ENCODE measurements around the gene JARID2. TPM values are rescaled to one million over a fixed set of nuclear protein-coding genes. Genes with fewer than 3 reads are reported as not detected.
A peak's percentile ranks its signal among the peaks of the same experiment; 100 is the strongest.

The JARID2 gene
- total and polyA plus RNA-seq, 8 donors = 2.4 to 6.7 (median 3.7) TPM

DNA sequence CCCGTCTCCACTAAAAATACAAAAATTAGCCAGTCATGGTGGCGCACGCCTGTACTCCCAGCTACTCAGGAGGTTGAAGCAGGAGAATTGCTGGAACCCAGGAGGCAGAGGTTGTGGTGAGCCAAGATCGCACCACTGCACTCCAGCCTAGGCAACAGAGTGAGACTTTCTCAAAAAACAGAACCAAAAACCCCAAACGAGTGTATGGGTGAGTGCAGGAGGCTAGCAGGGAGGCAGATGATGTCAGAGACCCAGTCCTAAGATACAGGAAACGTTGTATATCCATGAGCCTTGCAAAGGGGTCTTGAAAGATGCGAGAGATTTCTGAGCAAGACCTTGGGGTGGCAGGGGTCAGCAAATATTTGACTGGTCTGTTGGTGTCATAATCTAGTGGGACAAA lies 136.2 kb downstream of the JARID2 start:
- ATAC-seq (no peak), FAIRE-seq (no peak), DNase-seq (no peak)
- intact Hi-C loops (cut with DNase I) = no loop called here
- H3K9me3 ChIP-seq = no peaks in the 10 kb centered on the region
- no peak overlapping the region for H3K4me3 ChIP-seq
- H3K27me3 ChIP-seq = no peaks in the 10 kb centered on the region
- TF ChIP-seq, protein P1, sequence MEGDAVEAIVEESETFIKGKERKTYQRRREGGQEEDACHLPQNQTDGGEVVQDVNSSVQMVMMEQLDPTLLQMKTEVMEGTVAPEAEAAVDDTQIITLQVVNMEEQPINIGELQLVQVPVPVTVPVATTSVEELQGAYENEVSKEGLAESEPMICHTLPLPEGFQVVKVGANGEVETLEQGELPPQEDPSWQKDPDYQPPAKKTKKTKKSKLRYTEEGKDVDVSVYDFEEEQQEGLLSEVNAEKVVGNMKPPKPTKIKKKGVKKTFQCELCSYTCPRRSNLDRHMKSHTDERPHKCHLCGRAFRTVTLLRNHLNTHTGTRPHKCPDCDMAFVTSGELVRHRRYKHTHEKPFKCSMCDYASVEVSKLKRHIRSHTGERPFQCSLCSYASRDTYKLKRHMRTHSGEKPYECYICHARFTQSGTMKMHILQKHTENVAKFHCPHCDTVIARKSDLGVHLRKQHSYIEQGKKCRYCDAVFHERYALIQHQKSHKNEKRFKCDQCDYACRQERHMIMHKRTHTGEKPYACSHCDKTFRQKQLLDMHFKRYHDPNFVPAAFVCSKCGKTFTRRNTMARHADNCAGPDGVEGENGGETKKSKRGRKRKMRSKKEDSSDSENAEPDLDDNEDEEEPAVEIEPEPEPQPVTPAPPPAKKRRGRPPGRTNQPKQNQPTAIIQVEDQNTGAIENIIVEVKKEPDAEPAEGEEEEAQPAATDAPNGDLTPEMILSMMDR (IDR thresholded peaks at IDR 0.05) = no peak
- H3K36me3 ChIP-seq = no peaks in the 10 kb centered on the region
- no peak overlapping the region for H3K27ac ChIP-seq
- 85 to 93% methylated on average over 7 of the region's 7 CpGs for WGBS, 2 donors
- peaks cover 0 to 3% (median 0%) of the 10 kb centered on the region in 3 donors for H3K4me1 ChIP-seq

DNA sequence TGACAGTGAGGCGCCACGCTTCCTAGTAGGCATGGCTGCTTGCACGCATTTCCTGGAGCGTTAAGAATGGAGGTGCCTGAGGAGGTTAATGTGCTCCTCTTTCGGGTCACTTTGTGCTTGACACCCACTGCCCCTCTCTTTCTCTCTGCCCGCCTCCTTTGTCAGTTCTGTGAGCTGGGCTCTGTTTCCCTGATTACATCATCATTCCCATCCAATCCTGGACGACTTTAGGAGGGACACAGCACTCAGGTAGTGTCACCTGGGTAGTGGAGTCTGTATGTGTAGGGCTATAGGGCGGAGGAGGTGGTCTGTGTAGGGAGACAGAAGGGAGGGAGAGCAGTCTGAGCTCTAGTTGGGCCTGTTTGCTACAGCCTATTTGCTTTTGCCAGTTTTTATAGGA lies 136.8 kb downstream of the JARID2 start:
- DNase-seq = no peak
- no peak overlapping the region for H3K27ac ChIP-seq
- FAIRE-seq = no peak
- peaks cover 0 to 3% (median 0%) of the 10 kb centered on the region in 3 donors for H3K4me1 ChIP-seq
- H3K27me3 ChIP-seq = no peaks in the 10 kb centered on the region
- no peaks in the 10 kb centered on the region for H3K9me3 ChIP-seq
- no peak for ATAC-seq
- 91 to 92% methylated on average over 8 of the region's 8 CpGs for WGBS, 2 donors
- no peak overlapping the region for H3K4me3 ChIP-seq
- intact Hi-C loops (cut with DNase I) = no loop called here
- TF ChIP-seq, protein P1 (IDR thresholded peaks at IDR 0.05) = no peak
- H3K36me3 ChIP-seq = no peaks in the 10 kb centered on the region

DNA sequence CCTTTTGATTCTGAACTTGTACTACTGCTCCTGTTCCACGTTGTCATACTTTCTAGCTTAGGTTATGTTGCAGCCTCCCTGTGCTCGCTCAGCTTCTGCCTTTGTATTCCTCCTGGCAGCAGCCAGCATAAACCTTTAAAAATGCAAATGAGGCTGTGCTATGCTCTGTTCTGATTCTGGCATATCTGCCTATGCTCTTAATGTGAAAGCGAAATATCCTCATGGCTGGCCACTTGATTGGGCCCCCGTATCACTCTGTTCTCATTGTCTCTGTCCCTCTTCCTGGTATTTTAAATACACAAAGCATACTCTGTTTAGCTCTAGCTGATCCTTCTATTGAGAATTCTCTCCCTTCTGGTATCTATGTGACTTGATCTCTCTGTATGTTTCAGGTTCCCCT lies 139.0 kb downstream of the JARID2 start:
- Histone ChIP-seq H3K4me1 (peaks cover 0 to 3% (median 0%) of the 10 kb centered on the region in 3 donors), H3K27ac (peak overlapping the region in 1 of 4 donors; percentile 20), H3K36me3 (no peaks in the 10 kb centered on the region), H3K9me3 (no peaks in the 10 kb centered on the region), H3K27me3 (no peaks in the 10 kb centered on the region), H3K4me3 (no peak overlapping the region)
- 59 to 63% methylated on average over 4 of the region's 4 CpGs for WGBS, 2 donors
- no peak for DNase-seq
- FAIRE-seq = no peak
- intact Hi-C loops (cut with DNase I) = no loop called here
- TF ChIP-seq, protein P1 (IDR thresholded peaks at IDR 0.05) = no peak
- peak in 3 of 4 donors; percentile 36 to 54 (median 46) for ATAC-seq

DNA sequence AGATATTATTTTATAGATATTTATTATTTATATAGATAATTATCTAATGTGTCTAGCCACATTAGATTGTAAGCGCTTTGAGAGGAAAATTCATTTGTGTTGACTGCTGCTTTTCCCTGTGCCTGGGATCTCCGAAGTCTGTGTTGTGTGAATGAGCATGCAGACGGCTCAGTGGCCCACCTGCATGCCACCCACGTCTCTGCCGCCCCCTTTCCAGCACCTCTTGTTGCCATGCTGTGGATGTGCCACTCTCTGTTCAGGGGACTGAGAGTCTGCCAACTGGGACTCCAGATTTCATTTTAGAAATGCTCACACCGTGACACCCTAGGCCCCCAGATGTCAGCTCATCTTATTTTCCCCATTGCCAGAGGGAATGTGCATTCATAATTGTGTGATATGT lies 139.7 kb downstream of the JARID2 start:
- FAIRE-seq (no peak), DNase-seq (no peak), ATAC-seq (no peak)
- no peaks in the 10 kb centered on the region for H3K36me3 ChIP-seq
- WGBS, 2 donors = 90 to 92% methylated on average over 6 of the region's 6 CpGs
- H3K4me3 ChIP-seq = no peak overlapping the region
- no peaks in the 10 kb centered on the region for H3K27me3 ChIP-seq
- no peaks in the 10 kb centered on the region for H3K9me3 ChIP-seq
- H3K27ac ChIP-seq = no peak overlapping the region
- TF ChIP-seq, protein P1 (IDR thresholded peaks at IDR 0.05) = no peak
- intact Hi-C loops (cut with DNase I) = no loop called here
- H3K4me1 ChIP-seq = peaks cover 0 to 3% (median 0%) of the 10 kb centered on the region in 3 donors

DNA sequence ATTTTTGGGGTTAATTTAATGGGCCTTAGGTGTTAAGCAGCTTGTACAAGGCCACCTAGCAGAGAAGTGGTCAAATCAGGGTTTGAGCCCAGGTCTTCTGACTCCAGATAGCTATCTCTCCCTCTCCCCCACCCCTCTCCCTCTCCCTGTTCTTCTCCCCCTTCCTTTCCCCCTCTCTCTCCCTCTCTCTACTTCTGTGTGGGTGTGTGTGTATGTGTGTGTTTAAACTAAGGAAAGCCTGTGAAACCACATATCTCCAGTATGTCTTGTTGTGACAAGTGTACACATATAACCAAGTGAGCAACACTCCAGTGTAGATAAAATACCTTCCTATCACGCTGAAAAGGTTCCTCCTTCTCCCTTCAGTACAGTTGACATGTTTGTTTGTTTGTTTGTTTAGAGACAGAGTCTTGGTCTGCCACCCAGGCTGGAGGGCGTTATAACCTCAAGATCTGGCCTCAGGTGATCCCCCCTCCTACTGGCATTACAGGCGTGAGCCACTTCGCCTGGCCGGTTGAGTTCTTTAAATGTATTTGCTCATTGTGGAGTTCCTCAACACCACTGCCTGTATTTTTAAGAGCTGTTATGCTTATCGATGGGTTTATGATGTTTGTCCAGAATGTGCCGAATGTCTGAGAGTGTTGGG lies 140.4 kb downstream of the JARID2 start:
- Histone ChIP-seq H3K36me3 (no peaks in the 10 kb centered on the region), H3K4me1 (peaks cover 0 to 3% (median 0%) of the 10 kb centered on the region in 3 donors), H3K27ac (no peak overlapping the region), H3K4me3 (no peak overlapping the region), H3K27me3 (no peaks in the 10 kb centered on the region), H3K9me3 (no peaks in the 10 kb centered on the region)
- DNase-seq = no peak
- 60 to 63% methylated on average over 7 of the region's 7 CpGs for whole genome bisulfite sequencing, 2 donors
- TF ChIP-seq, protein P1 (IDR thresholded peaks at IDR 0.05) = no peak
- intact Hi-C loops (cut with DNase I) = no loop called here
- no peak for ATAC-seq
- no peak for FAIRE-seq

Data from pancreas (tissue), 10 donors.